ENCODE results near the gene GIT2. TPM values are rescaled to one million over a fixed set of nuclear protein-coding genes. Genes with fewer than 3 reads are reported as not detected.

Gene GIT2
- total RNA-seq, 1 experiment from 2014 or later: 36.7 TPM

DNA sequence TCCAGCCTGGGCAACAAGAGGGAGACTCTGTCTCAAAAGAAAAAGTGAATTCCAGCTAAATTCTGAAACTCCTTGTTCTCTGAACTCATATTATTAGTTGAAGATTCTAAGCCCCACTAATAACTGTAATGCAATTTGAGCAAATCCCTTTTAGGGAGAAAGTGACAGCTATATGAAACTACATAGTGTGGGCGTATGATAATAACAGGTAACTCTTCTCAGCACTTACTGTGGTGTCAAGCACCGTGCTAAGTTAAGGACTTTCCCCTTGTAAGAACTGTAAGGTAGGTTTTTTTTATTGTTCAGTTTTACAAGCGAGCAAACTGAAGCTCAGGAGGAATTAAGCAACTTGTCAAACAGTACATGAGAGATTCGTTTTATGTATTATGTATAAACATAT, 8.4 kb upstream of the GIT2 start:
- H3F3A ChIP-seq (ENCODE audit: insufficient read depth, low read depth): peaks cover 33% of the 10 kb centered on the region; the same call in 1 of the 2 replicates
- H3K27ac ChIP-seq: no peak overlapping the region
- BruUV-seq (replicated peaks): no TSS peak
- ChIA-PET POLR2A (ENCODE audit: unreplicated experiment) (no interaction called here), CTCF (no interaction called here)
- no peak overlapping the region for H2AFZ ChIP-seq
- TF ChIP-seq EZH2 (IDR thresholded peaks at IDR 0.05; ENCODE audit: low read depth): no peak
- TF ChIP-seq, protein P1, sequence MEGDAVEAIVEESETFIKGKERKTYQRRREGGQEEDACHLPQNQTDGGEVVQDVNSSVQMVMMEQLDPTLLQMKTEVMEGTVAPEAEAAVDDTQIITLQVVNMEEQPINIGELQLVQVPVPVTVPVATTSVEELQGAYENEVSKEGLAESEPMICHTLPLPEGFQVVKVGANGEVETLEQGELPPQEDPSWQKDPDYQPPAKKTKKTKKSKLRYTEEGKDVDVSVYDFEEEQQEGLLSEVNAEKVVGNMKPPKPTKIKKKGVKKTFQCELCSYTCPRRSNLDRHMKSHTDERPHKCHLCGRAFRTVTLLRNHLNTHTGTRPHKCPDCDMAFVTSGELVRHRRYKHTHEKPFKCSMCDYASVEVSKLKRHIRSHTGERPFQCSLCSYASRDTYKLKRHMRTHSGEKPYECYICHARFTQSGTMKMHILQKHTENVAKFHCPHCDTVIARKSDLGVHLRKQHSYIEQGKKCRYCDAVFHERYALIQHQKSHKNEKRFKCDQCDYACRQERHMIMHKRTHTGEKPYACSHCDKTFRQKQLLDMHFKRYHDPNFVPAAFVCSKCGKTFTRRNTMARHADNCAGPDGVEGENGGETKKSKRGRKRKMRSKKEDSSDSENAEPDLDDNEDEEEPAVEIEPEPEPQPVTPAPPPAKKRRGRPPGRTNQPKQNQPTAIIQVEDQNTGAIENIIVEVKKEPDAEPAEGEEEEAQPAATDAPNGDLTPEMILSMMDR (conservative IDR thresholded peaks at IDR 0.05): no peak
- no peak for DNase-seq
- no peaks in the 10 kb centered on the region for H3K9me3 ChIP-seq (ENCODE audit: insufficient read depth, low read depth)
- no peaks in the 10 kb centered on the region for H3K9me2 ChIP-seq (ENCODE audit: insufficient read depth)
- H3K79me2 ChIP-seq (ENCODE audit: low read depth): peaks cover 63% of the 10 kb centered on the region
- peaks cover 35% of the 10 kb centered on the region for H3K4me1 ChIP-seq (replicated peaks; ENCODE audit: insufficient read depth)
- no peak overlapping the region for H3K4me2 ChIP-seq
- no peaks in the 10 kb centered on the region for H3K27me3 ChIP-seq (ENCODE audit: insufficient read depth, low read depth)
- H3K36me3 ChIP-seq (ENCODE audit: low read depth): no peaks in the 10 kb centered on the region
- H4K20me1 ChIP-seq (ENCODE audit: insufficient read depth): no peaks in the 10 kb centered on the region
- no peak overlapping the region for H3K4me3 ChIP-seq
- intact Hi-C loops (cut with micrococcal nuclease; ENCODE audit: unreplicated experiment): loop anchor here (5.0 kb wide), 1 partner anchor 52 kb away; no protein-coding TSS in a partner anchor

DNA sequence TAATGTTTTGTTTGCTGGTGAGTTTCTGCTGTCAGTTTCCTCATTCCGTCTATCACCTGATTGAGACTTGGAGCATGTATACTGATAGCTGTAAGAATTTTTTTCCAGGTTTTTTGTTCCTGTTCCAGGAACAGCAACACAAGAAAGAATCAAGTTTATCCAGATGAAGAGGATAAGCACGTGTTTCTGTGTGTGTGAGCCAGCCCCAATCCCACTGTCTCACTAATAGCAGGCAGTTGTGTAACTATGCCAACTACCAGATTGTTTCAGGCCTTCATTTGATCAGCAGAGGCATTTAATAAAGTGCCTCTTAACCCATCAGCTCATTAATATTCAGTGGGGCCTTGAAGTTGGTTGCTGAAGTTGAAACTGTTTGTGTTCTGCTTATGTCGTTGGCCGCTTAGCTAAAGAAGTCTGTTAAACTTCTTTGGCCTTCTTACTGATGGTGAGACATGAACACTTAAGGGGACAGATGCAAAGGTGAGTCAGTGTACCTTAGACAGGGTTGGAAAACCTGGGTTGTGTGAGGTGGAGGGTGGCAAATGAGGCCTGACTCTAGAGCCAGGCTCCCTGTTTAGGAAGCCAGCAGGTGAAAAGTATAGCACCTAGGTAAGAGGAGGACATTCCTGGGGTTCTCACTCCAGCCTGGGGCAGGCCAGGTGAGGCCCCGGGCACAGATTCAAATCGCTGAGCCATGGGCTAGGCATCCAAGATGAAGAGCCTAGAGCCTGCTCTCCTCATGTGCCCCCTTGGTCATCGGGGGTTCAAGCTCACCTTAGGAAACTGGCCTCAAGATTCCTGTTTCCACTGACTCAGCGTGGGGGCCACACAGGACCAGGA, 6.7 kb upstream of the GIT2 start:
- TF ChIP-seq, protein P1 (conservative IDR thresholded peaks at IDR 0.05): no peak
- TF ChIP-seq EZH2 (IDR thresholded peaks at IDR 0.05; ENCODE audit: low read depth): no peak
- H3K27me3 ChIP-seq (ENCODE audit: insufficient read depth, low read depth): no peaks in the 10 kb centered on the region
- DNase-seq: peak; percentile 72 to 91

GRCh38 chr12:110001596-110001995, 5.4 kb upstream of the GIT2 start:
- TF ChIP-seq, protein P1 (conservative IDR thresholded peaks at IDR 0.05): no peak
- TF ChIP-seq EZH2 (IDR thresholded peaks at IDR 0.05; ENCODE audit: low read depth): no peak
- Histone ChIP-seq H3K79me2 (ENCODE audit: low read depth) (peaks cover 36% of the 10 kb centered on the region), H3K4me3 (no peak overlapping the region), H3K4me2 (peak overlapping the region; percentile 99; the same call in 1 of the 2 replicates), H3K9me2 (ENCODE audit: insufficient read depth) (no peaks in the 10 kb centered on the region), H3F3A (ENCODE audit: insufficient read depth, low read depth) (peaks cover 33% of the 10 kb centered on the region; the same call in 1 of the 2 replicates), H2AFZ (no peak overlapping the region), H3K27ac (peak overlapping the region; percentile 79), H3K27me3 (ENCODE audit: insufficient read depth, low read depth) (no peaks in the 10 kb centered on the region), H3K4me1 (replicated peaks; ENCODE audit: insufficient read depth) (peaks cover 41% of the 10 kb centered on the region), H3K36me3 (ENCODE audit: low read depth) (no peaks in the 10 kb centered on the region), H3K9me3 (ENCODE audit: insufficient read depth, low read depth) (no peaks in the 10 kb centered on the region), H4K20me1 (ENCODE audit: insufficient read depth) (no peaks in the 10 kb centered on the region)
- POLR2A ChIA-PET (ENCODE audit: unreplicated experiment): no interaction called here
- intact Hi-C loops (cut with micrococcal nuclease; ENCODE audit: unreplicated experiment): loop anchor here (5.0 kb wide), 1 partner anchor 49 kb away; no protein-coding TSS in a partner anchor
- BruUV-seq (replicated peaks): no TSS peak
- CTCF ChIA-PET: no interaction called here
- peak in 1 of 2 experiments; percentile 74 for DNase-seq

More for the DNA sequence above, 6.7 kb upstream of the GIT2 start:
- peaks cover 33% of the 10 kb centered on the region; the same call in 1 of the 2 replicates for H3F3A ChIP-seq (ENCODE audit: insufficient read depth, low read depth)
- no peaks in the 10 kb centered on the region for H3K9me3 ChIP-seq (ENCODE audit: insufficient read depth, low read depth)
- H3K4me1 ChIP-seq (replicated peaks; ENCODE audit: insufficient read depth): peaks cover 41% of the 10 kb centered on the region
- H4K20me1 ChIP-seq (ENCODE audit: insufficient read depth): no peaks in the 10 kb centered on the region
- no peaks in the 10 kb centered on the region for H3K36me3 ChIP-seq (ENCODE audit: low read depth)
- H3K27ac ChIP-seq: peak overlapping the region; percentile 79
- H2AFZ ChIP-seq: no peak overlapping the region
- H3K9me2 ChIP-seq (ENCODE audit: insufficient read depth): no peaks in the 10 kb centered on the region
- intact Hi-C loops (cut with micrococcal nuclease; ENCODE audit: unreplicated experiment): loop anchor here (5.0 kb wide), 1 partner anchor 51 kb away; no protein-coding TSS in a partner anchor
- ChIA-PET CTCF (no interaction called here), POLR2A (ENCODE audit: unreplicated experiment) (interaction anchor here (0.6 to 0.7 kb wide), 4 partner anchors 19 to 742 kb away, joined by 3 to 4 read pairs (median 3); no protein-coding TSS in a partner anchor)
- H3K4me3 ChIP-seq: no peak overlapping the region
- no TSS peak for BruUV-seq (replicated peaks)
- H3K4me2 ChIP-seq: peak overlapping the region; percentile 99
- H3K79me2 ChIP-seq (ENCODE audit: low read depth): peaks cover 49% of the 10 kb centered on the region
